Measurements from ENCODE around the gene SESN3. TPM values are rescaled to one million over a fixed set of nuclear protein-coding genes. Genes with fewer than 3 reads are reported as not detected.

The SESN3 gene
- polyA plus RNA-seq, 4 donors, result 3.5 to 60.1 (median 5.3) TPM

DNA sequence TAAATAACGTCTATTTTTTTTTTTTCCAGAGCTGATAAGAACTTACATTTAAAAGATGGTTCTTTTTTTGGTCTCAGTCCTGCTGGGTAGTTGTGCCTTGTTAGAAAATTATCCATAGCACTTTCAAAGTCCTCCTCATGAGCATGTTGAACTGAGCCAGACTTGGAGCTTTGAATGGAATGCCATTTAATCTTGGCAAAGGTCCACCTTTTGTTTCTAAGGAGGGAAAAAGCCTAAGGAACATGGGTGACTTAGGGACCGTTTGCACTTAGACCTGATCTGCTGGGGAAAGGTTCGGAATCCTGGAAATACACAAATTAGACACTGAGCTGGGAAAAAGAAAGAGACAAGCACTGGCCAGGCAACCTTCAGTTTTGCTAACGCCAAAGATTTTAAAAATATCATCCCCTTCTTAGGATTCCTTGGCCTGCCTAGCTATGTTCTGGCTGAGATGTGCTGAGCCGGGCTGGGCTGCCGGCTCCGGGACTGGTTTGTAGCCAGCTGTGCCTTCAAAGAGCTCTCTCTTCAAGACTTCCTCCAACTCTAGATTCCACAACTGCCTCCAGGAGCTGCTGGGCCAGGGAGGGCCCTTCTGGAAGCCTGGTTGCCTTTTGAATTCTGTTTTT is 74.0 kb downstream of the SESN3 start:
- 46 to 65% (median 51%) methylated on average over 7 of the region's 7 CpGs for WGBS, 3 donors
- Histone ChIP-seq H3K4me3 (ENCODE audit: low read depth in 1 of 3, low read length in 3 of 3) (no peak overlapping the region), H3K27ac (ENCODE audit: low read depth in 1 of 3, low read length in 2 of 3) (peak overlapping the region in 1 of 3 donors; percentile 51), H3K36me3 (ENCODE audit: control insufficient read depth in 3 of 3, insufficient read depth in 2 of 3, low read depth in 1 of 3, low read length in 3 of 3) (no peaks in the 10 kb centered on the region), H3K4me1 (ENCODE audit: control insufficient read depth in 3 of 3, insufficient read depth in 2 of 3, low read depth in 1 of 3, low read length in 2 of 3) (peaks cover 0 to 3% (median 0%) of the 10 kb centered on the region in 3 donors), H3K27me3 (ENCODE audit: control insufficient read depth in 3 of 3, insufficient read depth in 3 of 3, low read length in 3 of 3) (no peaks in the 10 kb centered on the region), H3K9me3 (ENCODE audit: control insufficient read depth in 2 of 2, insufficient read depth in 1 of 2, low read depth in 1 of 2, low read length in 1 of 2) (no peaks in the 10 kb centered on the region)
- DNase-seq (peak in 1 of 2 donors; percentile 14), FAIRE-seq (no peak)

DNA sequence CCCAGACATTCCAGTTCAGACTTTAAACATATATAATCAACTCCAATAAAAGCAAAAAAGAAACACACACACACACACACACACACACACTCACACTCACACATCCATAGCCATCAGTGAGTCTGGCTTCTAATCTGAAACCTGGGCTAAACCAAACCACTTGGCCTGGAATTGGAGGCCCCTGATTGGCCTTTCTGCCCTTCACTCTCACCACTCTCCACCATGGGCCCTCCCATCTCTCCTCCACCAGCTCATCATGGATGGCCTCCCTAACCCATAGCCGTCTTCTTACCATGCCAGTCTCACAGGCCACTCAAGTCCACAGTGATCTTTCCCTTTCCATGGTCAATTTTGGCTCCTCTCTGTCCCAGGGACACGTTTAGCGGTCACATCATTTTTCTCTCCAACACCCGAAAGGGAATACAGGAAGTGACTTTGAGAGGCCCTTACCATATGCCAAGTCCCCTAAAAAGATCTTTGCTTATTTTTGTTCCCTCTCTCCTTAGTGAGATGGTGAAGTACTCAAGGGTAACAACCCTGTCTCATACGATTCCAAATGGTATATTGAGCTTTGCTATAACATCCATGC is 74.8 kb downstream of the SESN3 start:
- WGBS, 3 donors, result 67 to 90% (median 89%) methylated on average over 5 of the region's 5 CpGs
- Histone ChIP-seq H3K9me3 (ENCODE audit: control insufficient read depth in 2 of 2, insufficient read depth in 1 of 2, low read depth in 1 of 2, low read length in 1 of 2) (no peaks in the 10 kb centered on the region), H3K4me1 (ENCODE audit: control insufficient read depth in 3 of 3, insufficient read depth in 2 of 3, low read depth in 1 of 3, low read length in 2 of 3) (peaks cover 0 to 3% (median 3%) of the 10 kb centered on the region in 3 donors), H3K36me3 (ENCODE audit: control insufficient read depth in 3 of 3, insufficient read depth in 2 of 3, low read depth in 1 of 3, low read length in 3 of 3) (no peaks in the 10 kb centered on the region), H3K27ac (ENCODE audit: low read depth in 1 of 3, low read length in 2 of 3) (no peak overlapping the region), H3K27me3 (ENCODE audit: control insufficient read depth in 3 of 3, insufficient read depth in 3 of 3, low read length in 3 of 3) (no peaks in the 10 kb centered on the region), H3K4me3 (ENCODE audit: low read depth in 1 of 3, low read length in 3 of 3) (no peak overlapping the region)
- no peak for DNase-seq
- FAIRE-seq, result no peak

DNA sequence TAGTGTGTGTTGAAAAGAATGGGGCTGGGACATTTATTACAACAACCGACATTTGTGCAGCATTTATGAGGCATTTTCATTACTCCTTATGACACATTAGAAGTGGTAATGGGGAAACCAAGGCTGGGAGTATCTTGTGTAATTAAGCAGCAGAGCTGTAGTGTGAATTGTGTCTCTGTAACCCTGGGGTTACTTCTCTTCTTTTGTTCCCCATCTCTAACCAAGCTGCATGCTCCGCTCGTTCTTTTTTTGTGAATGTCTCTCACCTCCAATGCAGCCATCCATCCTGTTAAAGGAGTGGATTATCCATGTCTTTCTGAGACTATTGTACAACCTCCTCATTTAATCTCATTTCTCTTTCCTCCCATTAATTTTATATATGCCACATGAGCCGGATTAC is 75.6 kb downstream of the SESN3 start:
- Histone ChIP-seq H3K9me3 (ENCODE audit: control insufficient read depth in 2 of 2, insufficient read depth in 1 of 2, low read depth in 1 of 2, low read length in 1 of 2) (no peaks in the 10 kb centered on the region), H3K27me3 (ENCODE audit: control insufficient read depth in 3 of 3, insufficient read depth in 3 of 3, low read length in 3 of 3) (no peaks in the 10 kb centered on the region), H3K4me1 (ENCODE audit: control insufficient read depth in 3 of 3, insufficient read depth in 2 of 3, low read depth in 1 of 3, low read length in 2 of 3) (peaks cover 0 to 6% (median 3%) of the 10 kb centered on the region in 3 donors), H3K4me3 (ENCODE audit: low read depth in 1 of 3, low read length in 3 of 3) (no peak overlapping the region), H3K36me3 (ENCODE audit: control insufficient read depth in 3 of 3, insufficient read depth in 2 of 3, low read depth in 1 of 3, low read length in 3 of 3) (no peaks in the 10 kb centered on the region), H3K27ac (ENCODE audit: low read depth in 1 of 3, low read length in 2 of 3) (no peak overlapping the region)
- FAIRE-seq (no peak), DNase-seq (no peak)
- WGBS, 3 donors, result 97 to 98% (median 97%) methylated on average over 4 of the region's 4 CpGs

DNA sequence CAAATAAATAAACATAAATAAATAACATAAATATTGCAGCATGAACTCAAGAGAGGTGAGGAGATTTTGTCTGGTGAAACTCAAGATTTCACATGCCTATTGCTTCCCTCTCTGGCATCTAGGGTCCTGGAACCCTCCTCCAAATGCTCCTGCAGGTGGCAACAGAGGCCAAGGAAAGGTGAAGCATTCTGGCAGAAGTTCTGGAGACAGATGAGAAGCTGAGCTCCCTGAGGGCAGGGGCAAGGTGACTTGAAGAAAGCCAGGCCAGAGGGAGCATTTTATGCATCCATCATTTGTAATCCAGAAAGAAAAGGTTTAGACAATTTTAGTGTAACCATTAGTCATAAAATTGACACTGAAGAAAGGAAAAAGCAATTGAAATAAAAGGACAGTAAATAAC is 76.5 kb downstream of the SESN3 start:
- no peaks in the 10 kb centered on the region for H3K36me3 ChIP-seq (ENCODE audit: control insufficient read depth in 3 of 3, insufficient read depth in 2 of 3, low read depth in 1 of 3, low read length in 3 of 3)
- no peak overlapping the region for H3K27ac ChIP-seq (ENCODE audit: low read depth in 1 of 3, low read length in 2 of 3)
- FAIRE-seq (no peak), DNase-seq (peak; percentile 64 to 67)
- H3K4me1 ChIP-seq (ENCODE audit: control insufficient read depth in 3 of 3, insufficient read depth in 2 of 3, low read depth in 1 of 3, low read length in 2 of 3), result peaks cover 2 to 13% (median 3%) of the 10 kb centered on the region in 3 donors
- H3K9me3 ChIP-seq (ENCODE audit: control insufficient read depth in 2 of 2, insufficient read depth in 1 of 2, low read depth in 1 of 2, low read length in 1 of 2), result no peaks in the 10 kb centered on the region
- no peaks in the 10 kb centered on the region for H3K27me3 ChIP-seq (ENCODE audit: control insufficient read depth in 3 of 3, insufficient read depth in 3 of 3, low read length in 3 of 3)
- H3K4me3 ChIP-seq (ENCODE audit: low read depth in 1 of 3, low read length in 3 of 3), result no peak overlapping the region

DNA sequence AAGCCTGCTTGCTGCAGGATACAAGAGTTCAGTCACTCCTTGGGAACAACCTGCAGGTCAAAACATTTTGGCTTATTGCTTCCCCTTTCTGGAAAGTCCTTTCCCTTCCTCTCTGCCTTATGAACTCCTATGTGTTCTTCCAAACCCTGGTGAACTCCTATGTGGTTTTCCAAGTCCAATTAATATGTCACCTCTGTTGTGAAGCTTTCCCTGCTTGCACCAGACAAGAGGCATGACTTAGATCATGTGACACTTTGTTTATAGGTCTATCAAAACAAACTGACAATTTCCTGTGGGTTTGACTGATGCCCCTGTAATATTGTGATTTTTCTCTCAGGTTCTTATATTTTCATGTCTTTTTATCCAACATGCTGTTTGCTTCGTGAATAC is 77.2 kb downstream of the SESN3 start:
- Histone ChIP-seq H3K27me3 (ENCODE audit: control insufficient read depth in 3 of 3, insufficient read depth in 3 of 3, low read length in 3 of 3) (no peaks in the 10 kb centered on the region), H3K4me1 (ENCODE audit: control insufficient read depth in 3 of 3, insufficient read depth in 2 of 3, low read depth in 1 of 3, low read length in 2 of 3) (peaks cover 2 to 18% (median 3%) of the 10 kb centered on the region in 3 donors), H3K27ac (ENCODE audit: low read depth in 1 of 3, low read length in 2 of 3) (peak overlapping the region in 1 of 3 donors; percentile 76), H3K4me3 (ENCODE audit: low read depth in 1 of 3, low read length in 3 of 3) (no peak overlapping the region), H3K9me3 (ENCODE audit: control insufficient read depth in 2 of 2, insufficient read depth in 1 of 2, low read depth in 1 of 2, low read length in 1 of 2) (no peaks in the 10 kb centered on the region), H3K36me3 (ENCODE audit: control insufficient read depth in 3 of 3, insufficient read depth in 2 of 3, low read depth in 1 of 3, low read length in 3 of 3) (no peaks in the 10 kb centered on the region)
- FAIRE-seq (no peak), DNase-seq (no peak)
- 68 to 83% (median 75%) methylated on average over 1 of the region's 1 CpG for WGBS, 3 donors

DNA sequence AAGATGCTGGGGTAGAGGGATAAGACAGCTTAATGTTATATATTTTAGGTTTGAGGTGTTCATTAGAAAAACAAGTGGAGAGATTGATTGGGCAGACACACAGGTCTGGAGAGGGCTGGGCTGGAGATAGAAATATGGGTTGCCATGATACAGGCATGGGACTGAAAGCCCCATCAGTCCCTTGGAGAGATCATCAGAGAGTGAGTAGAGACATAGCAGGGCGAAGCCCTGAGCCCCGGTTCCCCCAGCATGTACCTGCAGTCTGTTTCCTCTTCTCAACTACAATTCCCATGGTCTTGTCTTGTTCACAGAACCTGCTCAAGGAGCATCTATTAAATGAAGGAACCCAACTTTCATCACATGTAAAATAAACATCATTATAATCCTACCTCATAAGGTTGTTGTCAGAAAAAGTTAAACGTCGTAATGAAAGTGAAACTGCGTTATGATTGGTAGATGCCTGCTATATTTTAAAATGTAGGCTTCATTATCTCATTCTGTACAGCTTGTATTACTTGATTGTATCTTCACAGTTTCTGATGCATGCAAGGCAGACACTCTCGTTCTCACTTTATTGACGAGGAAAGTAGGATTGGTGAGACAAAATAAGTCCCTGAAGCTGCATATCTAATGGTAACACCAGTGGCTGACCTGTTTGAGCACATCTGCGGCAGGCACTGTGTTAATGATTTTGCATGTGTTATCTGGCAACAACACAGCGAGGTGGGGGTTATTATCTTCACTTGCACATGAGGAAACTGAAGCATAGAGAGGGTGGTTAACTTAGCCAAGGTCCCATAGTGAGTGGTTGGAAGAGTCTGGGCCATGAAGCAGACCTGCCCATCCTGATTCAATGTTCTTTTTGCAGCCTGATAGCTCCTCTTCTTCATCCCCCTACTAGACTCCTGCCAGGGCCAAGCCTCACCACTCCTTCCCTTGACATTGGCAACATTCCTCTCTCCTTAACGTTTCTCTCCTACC is 77.8 kb downstream of the SESN3 start:
- Histone ChIP-seq H3K4me3 (ENCODE audit: low read depth in 1 of 3, low read length in 3 of 3) (peak overlapping the region in 1 of 3 donors; percentile 18), H3K9me3 (ENCODE audit: control insufficient read depth in 2 of 2, insufficient read depth in 1 of 2, low read depth in 1 of 2, low read length in 1 of 2) (no peaks in the 10 kb centered on the region), H3K27me3 (ENCODE audit: control insufficient read depth in 3 of 3, insufficient read depth in 3 of 3, low read length in 3 of 3) (no peaks in the 10 kb centered on the region), H3K4me1 (ENCODE audit: control insufficient read depth in 3 of 3, insufficient read depth in 2 of 3, low read depth in 1 of 3, low read length in 2 of 3) (peaks cover 2 to 18% (median 3%) of the 10 kb centered on the region in 3 donors), H3K27ac (ENCODE audit: low read depth in 1 of 3, low read length in 2 of 3) (peak overlapping the region in 2 of 3 donors; percentile 41 to 76), H3K36me3 (ENCODE audit: control insufficient read depth in 3 of 3, insufficient read depth in 2 of 3, low read depth in 1 of 3, low read length in 3 of 3) (no peaks in the 10 kb centered on the region)
- no peak for FAIRE-seq
- peak in 1 of 2 donors; percentile 45 for DNase-seq
- 11 to 31% (median 14%) methylated on average over 10 of the region's 10 CpGs for WGBS, 3 donors

DNA sequence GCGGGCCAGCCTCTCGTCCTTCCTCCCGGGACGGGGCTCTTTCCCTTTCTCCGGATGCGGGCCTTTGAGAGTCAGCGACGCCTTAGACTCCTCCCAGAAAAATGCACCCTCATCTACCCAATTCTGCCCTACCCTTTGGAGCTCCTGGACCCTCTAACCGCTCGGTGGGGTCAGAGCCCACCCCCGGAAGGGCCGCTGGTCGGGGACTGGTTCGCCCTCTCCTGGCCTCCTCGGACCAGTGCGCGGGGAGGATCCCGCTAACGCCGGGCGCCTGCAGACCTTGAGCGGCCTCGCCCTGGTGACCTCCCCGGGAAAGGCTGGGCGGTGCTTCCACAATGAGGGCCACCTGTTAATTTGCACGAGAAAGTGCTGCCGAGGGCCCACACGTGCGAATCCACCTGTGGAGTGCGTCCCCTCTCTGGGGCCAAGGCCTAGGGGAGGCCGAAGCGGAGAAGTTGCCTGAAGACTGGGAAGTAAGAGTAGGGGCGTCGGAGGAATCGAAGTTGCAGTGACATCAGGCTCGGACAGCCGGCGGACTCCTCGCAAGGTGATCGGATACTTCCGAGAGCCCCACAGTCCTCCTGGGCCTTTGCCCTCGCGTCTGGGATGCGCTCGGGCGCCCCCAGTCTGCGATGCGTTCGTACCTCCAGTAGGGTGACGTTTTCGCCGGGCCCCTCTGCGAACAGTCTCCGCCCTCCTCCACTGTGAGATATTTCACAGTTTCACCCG is 79.9 kb downstream of the SESN3 start:
- FAIRE-seq (no peak), DNase-seq (peak; percentile 95 to 96)
- no peaks in the 10 kb centered on the region for H3K9me3 ChIP-seq (ENCODE audit: control insufficient read depth in 2 of 2, insufficient read depth in 1 of 2, low read depth in 1 of 2, low read length in 1 of 2)
- WGBS, 3 donors, result 1 to 3% (median 2%) methylated on average over 52 to 55 of the region's 55 CpGs
- H3K4me1 ChIP-seq (ENCODE audit: control insufficient read depth in 3 of 3, insufficient read depth in 2 of 3, low read depth in 1 of 3, low read length in 2 of 3), result peaks cover 2 to 26% (median 3%) of the 10 kb centered on the region in 3 donors
- no peaks in the 10 kb centered on the region for H3K36me3 ChIP-seq (ENCODE audit: control insufficient read depth in 3 of 3, insufficient read depth in 2 of 3, low read depth in 1 of 3, low read length in 3 of 3)
- peak overlapping the region; percentile 43 to 68 (median 45) for H3K4me3 ChIP-seq (ENCODE audit: low read depth in 1 of 3, low read length in 3 of 3)
- H3K27ac ChIP-seq (ENCODE audit: low read depth in 1 of 3, low read length in 2 of 3), result peak overlapping the region; percentile 83 to 99 (median 94)
- no peaks in the 10 kb centered on the region for H3K27me3 ChIP-seq (ENCODE audit: control insufficient read depth in 3 of 3, insufficient read depth in 3 of 3, low read length in 3 of 3)
